HepG2 (cell line): ENCODE measurements around the gene ETFB.

Experiments used
- POLR2A ChIP-seq, 2 experiments: IDR thresholded peaks; 2 replicates each; pipeline ENCODE4 v1.6.1; 2011; ENCODE audit warnings: low read depth in 2 of 2, low read length in 2 of 2, mild to moderate bottlenecking in 1 of 2, moderate library complexity in 1 of 2; ENCODE audit not compliant: insufficient read depth in 1 of 2
- ZNF510 ChIP-seq: sonication (generic); formaldehyde crosslinking; IDR thresholded peaks from 2 replicates; pipeline ENCODE4 v1.4.0; 2020; ENCODE audit warnings: low read depth, mild to moderate bottlenecking, missing genetic modification reagents

DNA sequence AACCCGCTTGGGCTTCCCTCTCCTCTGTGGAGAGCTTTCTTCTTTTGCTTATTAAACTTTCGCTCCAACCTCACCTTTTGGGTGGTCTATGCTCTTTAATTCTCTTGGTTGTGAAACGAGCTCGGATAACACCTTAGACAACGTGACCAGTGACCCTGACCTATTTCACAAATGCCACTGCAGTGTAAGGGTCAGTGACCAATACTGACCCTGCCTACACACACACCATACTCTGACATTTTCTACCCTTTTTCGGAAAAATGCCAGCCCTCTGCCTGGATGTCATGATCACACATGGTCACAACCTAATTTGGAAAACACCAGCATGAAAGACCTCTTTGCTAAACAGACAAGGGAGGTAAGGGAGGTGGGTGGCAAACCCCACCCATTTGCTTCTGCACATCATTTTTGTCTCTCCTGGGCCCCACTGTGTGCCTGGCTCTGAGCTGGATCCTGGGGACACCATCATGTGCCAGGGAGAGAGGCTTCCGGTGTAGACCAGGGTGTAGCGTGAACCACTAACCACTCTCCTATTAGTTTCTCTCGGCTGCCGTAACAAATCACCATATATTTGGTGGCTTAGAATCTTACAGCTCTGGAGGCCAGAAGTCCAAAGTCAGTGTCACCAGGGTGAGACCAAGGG is 9.9 kb downstream of the ETFB start:
- TF ChIP-seq POLR2A (IDR thresholded peaks at IDR 0.05; ENCODE audit: insufficient read depth in 1 of 2, low read depth in 2 of 2, low read length in 2 of 2) (no peak; a peak in 1 of 4 replicates), ZNF510 (no peak)
